ENCODE data around the gene COP1. TPM values are rescaled to one million over a fixed set of nuclear protein-coding genes. Genes with fewer than 3 reads are reported as not detected.

Gene COP1
- total RNA-seq, 6 experiments from 2014 or later: 19.7 to 33.7 (median 20.9) TPM

DNA sequence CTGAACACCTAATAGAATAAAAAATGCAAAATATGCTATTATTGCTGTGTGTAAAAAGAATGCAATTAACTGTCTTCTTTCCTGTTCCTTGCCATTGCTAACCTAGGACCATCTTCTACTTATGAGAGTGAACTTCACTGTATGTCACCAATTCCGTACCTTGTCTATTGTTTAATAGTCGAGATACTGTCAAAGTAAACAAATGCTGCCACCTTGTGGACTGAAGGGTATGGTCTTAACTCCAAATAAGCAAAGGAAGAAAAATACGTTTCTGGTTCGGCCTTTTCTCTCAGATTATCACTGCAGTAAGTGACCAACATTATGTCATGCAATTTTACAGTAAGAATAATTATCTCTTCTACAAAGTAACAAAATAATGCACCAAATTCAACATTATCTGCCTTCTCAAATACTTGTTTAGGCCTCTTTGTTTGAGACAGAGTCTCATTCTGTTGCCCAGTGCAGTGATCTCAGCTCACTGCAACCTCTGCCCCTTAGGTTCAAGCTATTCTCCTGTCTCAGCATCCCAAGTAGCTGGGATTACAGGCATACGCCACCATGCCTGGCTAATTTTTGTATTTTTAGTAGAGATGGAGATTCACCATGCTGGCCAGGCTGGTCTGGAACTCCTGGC lies 133.4 kb downstream of the COP1 start:
- no peak for TF ChIP-seq POLR2A (IDR thresholded peaks at IDR 0.05)
- TF ChIP-seq, protein P1, sequence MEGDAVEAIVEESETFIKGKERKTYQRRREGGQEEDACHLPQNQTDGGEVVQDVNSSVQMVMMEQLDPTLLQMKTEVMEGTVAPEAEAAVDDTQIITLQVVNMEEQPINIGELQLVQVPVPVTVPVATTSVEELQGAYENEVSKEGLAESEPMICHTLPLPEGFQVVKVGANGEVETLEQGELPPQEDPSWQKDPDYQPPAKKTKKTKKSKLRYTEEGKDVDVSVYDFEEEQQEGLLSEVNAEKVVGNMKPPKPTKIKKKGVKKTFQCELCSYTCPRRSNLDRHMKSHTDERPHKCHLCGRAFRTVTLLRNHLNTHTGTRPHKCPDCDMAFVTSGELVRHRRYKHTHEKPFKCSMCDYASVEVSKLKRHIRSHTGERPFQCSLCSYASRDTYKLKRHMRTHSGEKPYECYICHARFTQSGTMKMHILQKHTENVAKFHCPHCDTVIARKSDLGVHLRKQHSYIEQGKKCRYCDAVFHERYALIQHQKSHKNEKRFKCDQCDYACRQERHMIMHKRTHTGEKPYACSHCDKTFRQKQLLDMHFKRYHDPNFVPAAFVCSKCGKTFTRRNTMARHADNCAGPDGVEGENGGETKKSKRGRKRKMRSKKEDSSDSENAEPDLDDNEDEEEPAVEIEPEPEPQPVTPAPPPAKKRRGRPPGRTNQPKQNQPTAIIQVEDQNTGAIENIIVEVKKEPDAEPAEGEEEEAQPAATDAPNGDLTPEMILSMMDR (IDR thresholded peaks at IDR 0.05): peak; percentile 70 to 77 (median 74)
- WGBS (ENCODE audit: insufficient coverage, low coverage, low lambda C conversion rate, missing lambda C conversion rate): 26% methylated on average over 5 of the region's 5 CpGs
- ATAC-seq: peak; percentile 84 to 92 (median 88)
- Histone ChIP-seq H3K4me3 (no peak overlapping the region), H3K9me3 (no peaks in the 10 kb centered on the region), H3K36me3 (no peaks in the 10 kb centered on the region), H3K27ac (no peak overlapping the region), H3K27me3 (no peaks in the 10 kb centered on the region), H3K4me1 (no peaks in the 10 kb centered on the region)
- intact Hi-C loops (cut with DNase I): no loop called here
- DNase-seq: no peak

DNA sequence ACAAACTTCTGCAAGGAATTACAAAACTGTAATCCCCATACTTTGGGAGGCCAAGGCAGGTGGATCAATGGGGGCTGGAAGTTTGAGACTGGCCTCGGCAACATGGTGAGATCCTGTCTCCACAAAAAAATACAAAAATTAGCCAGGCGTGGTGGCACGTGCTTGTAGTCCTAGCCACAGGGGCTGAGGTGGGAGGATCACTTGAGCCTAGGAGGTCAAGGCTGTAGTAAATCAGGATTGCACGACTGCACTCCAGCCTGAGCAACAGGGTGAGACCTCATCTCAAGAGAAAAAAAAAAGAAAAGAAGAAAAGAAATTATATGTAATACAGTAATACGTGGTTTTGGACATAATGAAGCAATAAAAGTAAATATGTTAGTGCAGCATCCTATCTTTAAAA lies 138.2 kb downstream of the COP1 start:
- intact Hi-C loops (cut with DNase I): no loop called here
- Histone ChIP-seq H3K4me1 (no peaks in the 10 kb centered on the region), H3K4me3 (no peak overlapping the region), H3K36me3 (no peaks in the 10 kb centered on the region), H3K9me3 (no peaks in the 10 kb centered on the region), H3K27ac (no peak overlapping the region), H3K27me3 (no peaks in the 10 kb centered on the region)
- ATAC-seq: no peak
- WGBS (ENCODE audit: insufficient coverage, low coverage, low lambda C conversion rate, missing lambda C conversion rate): 94% methylated on average over 5 of the region's 5 CpGs
- DNase-seq: no peak
- TF ChIP-seq, protein P1 (IDR thresholded peaks at IDR 0.05): no peak
- no peak for TF ChIP-seq POLR2A (IDR thresholded peaks at IDR 0.05)

DNA sequence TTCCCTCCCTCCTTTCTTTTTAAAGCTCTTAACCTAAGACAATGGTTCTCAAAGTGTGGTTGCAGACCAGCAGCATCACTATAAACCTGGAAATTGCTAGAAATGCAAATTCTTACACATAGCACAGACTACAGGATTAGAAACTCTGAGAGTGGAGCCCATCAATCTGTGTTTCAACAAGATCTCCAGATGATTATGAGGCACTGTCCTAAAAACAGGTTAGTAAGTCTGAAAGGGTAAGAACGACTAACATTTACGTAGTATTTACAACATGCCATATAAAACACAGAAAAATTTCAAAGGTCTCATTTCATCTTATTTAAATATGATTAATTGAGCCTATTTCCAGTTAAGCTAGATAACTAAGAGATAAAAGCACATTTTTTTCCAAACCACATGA lies 138.8 kb downstream of the COP1 start:
- 85% methylated on average over 2 of the region's 2 CpGs for WGBS (ENCODE audit: insufficient coverage, low coverage, low lambda C conversion rate, missing lambda C conversion rate)
- H3K9me3 ChIP-seq: no peaks in the 10 kb centered on the region
- DNase-seq: no peak
- intact Hi-C loops (cut with DNase I): no loop called here
- TF ChIP-seq POLR2A (IDR thresholded peaks at IDR 0.05): no peak
- TF ChIP-seq, protein P1 (IDR thresholded peaks at IDR 0.05): no peak
- ATAC-seq: no peak
- H3K27ac ChIP-seq: no peak overlapping the region
- no peaks in the 10 kb centered on the region for H3K4me1 ChIP-seq
- H3K4me3 ChIP-seq: no peak overlapping the region
- no peaks in the 10 kb centered on the region for H3K36me3 ChIP-seq
- no peaks in the 10 kb centered on the region for H3K27me3 ChIP-seq

GRCh38 chr1:176066709-176067108 lies 140.4 kb downstream of the COP1 start:
- Histone ChIP-seq H3K4me3 (no peak overlapping the region), H3K27me3 (no peaks in the 10 kb centered on the region), H3K9me3 (no peaks in the 10 kb centered on the region), H3K4me1 (no peaks in the 10 kb centered on the region), H3K27ac (no peak overlapping the region), H3K36me3 (no peaks in the 10 kb centered on the region)
- no peak for DNase-seq
- TF ChIP-seq, protein P1 (IDR thresholded peaks at IDR 0.05): no peak
- TF ChIP-seq POLR2A (IDR thresholded peaks at IDR 0.05): no peak
- 100% methylated on average over 1 of the region's 1 CpG for WGBS (ENCODE audit: insufficient coverage, low coverage, low lambda C conversion rate, missing lambda C conversion rate)
- ATAC-seq: no peak
- intact Hi-C loops (cut with DNase I): no loop called here

Data from right lobe of liver (tissue), 6 donors.